Smooth muscle cell (in vitro differentiated cells): ENCODE data around the gene SORL1. TPM values are rescaled to one million over a fixed set of nuclear protein-coding genes. Genes with fewer than 3 reads are reported as not detected.

Experiments
- DNase-seq: peaks from one replicate; lab custom pipeline; 2025; ENCODE audit not compliant: unreplicated experiment; lab: John Stamatoyannopoulos, UW
- H2AFZ ChIP-seq: fragments of 200-600 bp; sonication (generic); 2 replicates; pipeline ENCODE4 v1.6.0; 2016; ENCODE audit warnings: antibody characterized with exemption, low read depth, mild to moderate bottlenecking
- H3F3A ChIP-seq: fragments of 200-600 bp; sonication (generic); 2 replicates; pipeline ENCODE4 v1.6.0; 2017; ENCODE audit warnings: antibody characterized with exemption, low read depth
- H3K27ac ChIP-seq: fragments of 200-600 bp; sonication (generic); 2 replicates; pipeline ENCODE4 v1.5.1; 2016; ENCODE audit warnings: low read depth, mild to moderate bottlenecking
- H3K27me3 ChIP-seq: fragments of 200-600 bp; sonication (generic); 2 replicates; pipeline ENCODE4 v1.6.1; 2016; ENCODE audit warnings: low read depth, mild to moderate bottlenecking
- H3K36me3 ChIP-seq: fragments of 200-600 bp; sonication (generic); 2 replicates; pipeline ENCODE4 v1.5.1; 2016; ENCODE audit warnings: low read depth
- H3K4me1 ChIP-seq: fragments of 200-600 bp; sonication (generic); 2 replicates; pipeline ENCODE4 v1.5.1; 2016; ENCODE audit warnings: low read depth
- H3K4me2 ChIP-seq: fragments of 200-600 bp; sonication (generic); 2 replicates; pipeline ENCODE4 v1.6.0; 2016; ENCODE audit warnings: mild to moderate bottlenecking
- H3K4me3 ChIP-seq: fragments of 200-600 bp; sonication (generic); 2 replicates; pipeline ENCODE4 v1.5.1; 2016; ENCODE audit warnings: mild to moderate bottlenecking
- H3K79me2 ChIP-seq: fragments of 200-600 bp; sonication (generic); 2 replicates; pipeline ENCODE4 v1.6.0; 2016; ENCODE audit warnings: low read depth, mild to moderate bottlenecking
- H3K9ac ChIP-seq: fragments of 200-600 bp; sonication (generic); 2 replicates; pipeline ENCODE4 v1.6.0; 2016; ENCODE audit warnings: low read depth
- H3K9me3 ChIP-seq: fragments of 200-600 bp; sonication (generic); replicated peaks from 2 replicates; pipeline ENCODE4 v1.5.1; 2016; ENCODE audit warnings: low read depth
- H4K20me1 ChIP-seq: fragments of 200-600 bp; sonication (generic); 2 replicates; pipeline ENCODE4 v1.6.0; 2016; ENCODE audit warnings: low read depth
- WGBS: methylation state at CpG from one replicate; pipeline ENCODE4 v1.1.7; 2016; ENCODE audit warnings: low lambda C conversion rate; 5-methylcytosine and 5-hydroxymethylcytosine counted together
- polyA plus RNA-seq: library from polyadenylated mRNA; unstranded; fragments of >200 nt; fragmentation: Nextera tagmentation; extraction: Ambion mirVana; gene quantifications from 2 replicates; pipeline ENCODE4 v1.2.1, GENCODE V29; 2016
- total RNA-seq: library from RNA; depleted of rRNA; stranded (reverse); fragments of >200 nt; gene quantifications from 2 replicates; pipeline ENCODE4 v1.2.3, GENCODE V29; 2014
- TF ChIP-seq, protein P1 (sequence below): fragments of 200-600 bp; sonication (generic); IDR thresholded peaks from 2 replicates; pipeline ENCODE4 v1.5.1; 2017; ENCODE audit warnings: borderline replicate concordance, mild to moderate bottlenecking, antibody characterized with exemption; ENCODE audit not compliant: insufficient read depth, poor library complexity, severe bottlenecking

SORL1 gene
- total and polyA plus RNA-seq, 2 experiments from 2014 or later = 1.2 to 5.8 TPM

- Histone ChIP-seq H3K4me1 (no peaks in the 10 kb centered on the region), H3K27ac (no peak overlapping the region), H3K79me2 (no peaks in the 10 kb centered on the region), H3K27me3 (no peaks in the 10 kb centered on the region), H3K4me3 (no peak overlapping the region), H4K20me1 (no peaks in the 10 kb centered on the region), H2AFZ (no peak overlapping the region), H3F3A (no peaks in the 10 kb centered on the region), H3K4me2 (no peak overlapping the region), H3K9me3 (no peaks in the 10 kb centered on the region), H3K9ac (no peak overlapping the region), H3K36me3 (no peaks in the 10 kb centered on the region)
- WGBS = 91% methylated on average over 6 of the region's 6 CpGs
- TF ChIP-seq, protein P1, sequence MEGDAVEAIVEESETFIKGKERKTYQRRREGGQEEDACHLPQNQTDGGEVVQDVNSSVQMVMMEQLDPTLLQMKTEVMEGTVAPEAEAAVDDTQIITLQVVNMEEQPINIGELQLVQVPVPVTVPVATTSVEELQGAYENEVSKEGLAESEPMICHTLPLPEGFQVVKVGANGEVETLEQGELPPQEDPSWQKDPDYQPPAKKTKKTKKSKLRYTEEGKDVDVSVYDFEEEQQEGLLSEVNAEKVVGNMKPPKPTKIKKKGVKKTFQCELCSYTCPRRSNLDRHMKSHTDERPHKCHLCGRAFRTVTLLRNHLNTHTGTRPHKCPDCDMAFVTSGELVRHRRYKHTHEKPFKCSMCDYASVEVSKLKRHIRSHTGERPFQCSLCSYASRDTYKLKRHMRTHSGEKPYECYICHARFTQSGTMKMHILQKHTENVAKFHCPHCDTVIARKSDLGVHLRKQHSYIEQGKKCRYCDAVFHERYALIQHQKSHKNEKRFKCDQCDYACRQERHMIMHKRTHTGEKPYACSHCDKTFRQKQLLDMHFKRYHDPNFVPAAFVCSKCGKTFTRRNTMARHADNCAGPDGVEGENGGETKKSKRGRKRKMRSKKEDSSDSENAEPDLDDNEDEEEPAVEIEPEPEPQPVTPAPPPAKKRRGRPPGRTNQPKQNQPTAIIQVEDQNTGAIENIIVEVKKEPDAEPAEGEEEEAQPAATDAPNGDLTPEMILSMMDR = no peak
- DNase-seq = no peak
These were observed 107.6 kb downstream of the SORL1 start for GRCh38 chr11:121559606-121560200.

DNA sequence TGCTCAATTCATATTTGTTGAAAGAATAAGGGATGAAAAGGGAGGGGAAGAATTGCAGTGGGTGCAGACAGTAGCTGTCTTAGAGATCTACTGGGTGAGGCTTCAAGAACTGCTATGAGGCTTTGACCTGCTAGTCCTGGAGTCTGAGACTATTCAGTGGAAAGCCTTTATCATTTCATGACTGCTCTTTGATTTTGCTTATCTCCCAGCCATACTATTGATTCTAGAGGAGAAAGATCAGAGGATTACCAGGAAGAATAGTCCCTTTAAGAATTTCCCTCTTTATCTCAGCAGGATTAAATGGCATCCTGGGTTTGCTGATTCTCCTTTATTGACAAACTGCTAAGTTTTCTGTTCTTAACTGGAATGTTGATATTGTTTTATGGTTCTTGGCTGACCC lies 108.1 kb downstream of the SORL1 start:
- TF ChIP-seq, protein P1 = no peak
- Histone ChIP-seq H4K20me1 (no peaks in the 10 kb centered on the region), H3K4me1 (no peaks in the 10 kb centered on the region), H3K4me2 (no peak overlapping the region), H3K4me3 (no peak overlapping the region), H2AFZ (no peak overlapping the region), H3K27me3 (no peaks in the 10 kb centered on the region), H3K9ac (no peak overlapping the region), H3K27ac (no peak overlapping the region), H3K36me3 (no peaks in the 10 kb centered on the region), H3K79me2 (no peaks in the 10 kb centered on the region), H3K9me3 (no peaks in the 10 kb centered on the region), H3F3A (no peaks in the 10 kb centered on the region)
- DNase-seq = no peak

GRCh38 chr11:121561240-121561639 lies 109.1 kb downstream of the SORL1 start:
- Histone ChIP-seq H3K4me2 (no peak overlapping the region), H3K9ac (no peak overlapping the region), H3K4me3 (no peak overlapping the region), H3K79me2 (no peaks in the 10 kb centered on the region), H3K4me1 (no peaks in the 10 kb centered on the region), H4K20me1 (no peaks in the 10 kb centered on the region), H3K27ac (no peak overlapping the region), H2AFZ (no peak overlapping the region), H3K9me3 (no peaks in the 10 kb centered on the region), H3K36me3 (no peaks in the 10 kb centered on the region), H3F3A (no peaks in the 10 kb centered on the region), H3K27me3 (no peaks in the 10 kb centered on the region)
- TF ChIP-seq, protein P1 = no peak
- 94% methylated on average over 5 of the region's 5 CpGs for WGBS
- DNase-seq = no peak

DNA sequence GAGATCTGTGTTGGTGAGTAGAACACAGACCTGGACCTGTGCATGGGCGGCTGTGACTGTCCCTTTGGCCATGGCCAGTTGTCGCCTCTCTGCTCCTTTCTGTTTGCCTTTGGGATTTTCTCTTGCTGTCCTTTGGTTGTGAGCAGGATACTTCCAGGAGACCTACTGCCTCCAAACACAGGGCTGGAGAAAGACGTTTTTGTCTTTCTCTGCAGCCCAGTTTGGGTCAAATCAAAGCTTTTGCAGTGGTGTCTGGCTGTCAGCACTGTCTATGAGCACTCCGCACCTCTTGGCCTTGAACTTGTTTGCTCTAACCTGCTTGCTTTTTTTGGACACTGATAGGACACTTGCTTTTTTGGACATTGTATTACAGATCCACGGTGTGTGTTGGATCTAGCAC lies 109.6 kb downstream of the SORL1 start:
- Histone ChIP-seq H3K9me3 (no peaks in the 10 kb centered on the region), H3K9ac (no peak overlapping the region), H3K4me1 (no peaks in the 10 kb centered on the region), H3K36me3 (no peaks in the 10 kb centered on the region), H3K27ac (no peak overlapping the region), H3K4me2 (no peak overlapping the region), H2AFZ (no peak overlapping the region), H4K20me1 (no peaks in the 10 kb centered on the region), H3K4me3 (no peak overlapping the region), H3F3A (no peaks in the 10 kb centered on the region), H3K27me3 (no peaks in the 10 kb centered on the region), H3K79me2 (no peaks in the 10 kb centered on the region)
- WGBS = 90% methylated on average over 5 of the region's 5 CpGs
- no peak for DNase-seq
- TF ChIP-seq, protein P1 = no peak
